Activated T-helper 1 cell treated with anti-CD3 and anti-CD28 coated beads, Interleukin-12 subunit alpha, Interleukin-12 subunit beta, Interleukin-2, Interleukin-4 antibody, amounts not matched to agents 30 ng/mL and 10 ng/mL and 1 ng/mL, durations not matched to agents 14 hours and 24 hours and 36 hours (primary cell): Measurements from ENCODE around the gene CPAMD8. TPM values are rescaled to one million over a fixed set of nuclear protein-coding genes. Genes with fewer than 3 reads are reported as not detected.
"Not testable (repeated sequence)": the region's sequence is repeated elsewhere in the genome, so short reads cannot be mapped to it uniquely, and the experiment has no call there.

ENCODE experiments used
- DNase-seq: peaks from one replicate; pipeline ENCODE4 v3.0.0; 2021; ENCODE audit warnings: low spot score
- H3K27ac Mint-ChIP-seq: one replicate; pipeline ENCODE4 v1.8.0; 2021; ENCODE audit warnings: mild to moderate bottlenecking, mixed read lengths
- H3K27me3 Mint-ChIP-seq: one replicate; pipeline ENCODE4 v1.8.0; 2022; ENCODE audit warnings: mild to moderate bottlenecking, moderate library complexity, mixed read lengths; ENCODE audit not compliant: insufficient read depth
- H3K36me3 Mint-ChIP-seq: one replicate; pipeline ENCODE4 v1.8.0; 2021; ENCODE audit warnings: low read depth, mixed read lengths
- H3K4me1 Mint-ChIP-seq: one replicate; pipeline ENCODE4 v1.8.0; 2021; ENCODE audit warnings: low read depth, mixed read lengths
- H3K4me3 Mint-ChIP-seq: one replicate; pipeline ENCODE4 v1.8.0; 2021; ENCODE audit warnings: mild to moderate bottlenecking, moderate library complexity, mixed read lengths
- H3K9me3 Mint-ChIP-seq: one replicate; pipeline ENCODE4 v1.8.0; 2021; ENCODE audit warnings: mixed read lengths
- intact Hi-C: fragments of 100-400 bp; cut with micrococcal nuclease; formaldehyde crosslinking; loops from one replicate; pipeline ENCODE4 v1.15.1; 2024
- total RNA-seq: library from RNA; stranded (reverse); gene quantifications from 2 replicates; pipeline ENCODE4 v1.2.3, GENCODE V29; 2022

The CPAMD8 gene
- total RNA-seq, 1 donor from 2014 or later: 0.18 TPM

DNA sequence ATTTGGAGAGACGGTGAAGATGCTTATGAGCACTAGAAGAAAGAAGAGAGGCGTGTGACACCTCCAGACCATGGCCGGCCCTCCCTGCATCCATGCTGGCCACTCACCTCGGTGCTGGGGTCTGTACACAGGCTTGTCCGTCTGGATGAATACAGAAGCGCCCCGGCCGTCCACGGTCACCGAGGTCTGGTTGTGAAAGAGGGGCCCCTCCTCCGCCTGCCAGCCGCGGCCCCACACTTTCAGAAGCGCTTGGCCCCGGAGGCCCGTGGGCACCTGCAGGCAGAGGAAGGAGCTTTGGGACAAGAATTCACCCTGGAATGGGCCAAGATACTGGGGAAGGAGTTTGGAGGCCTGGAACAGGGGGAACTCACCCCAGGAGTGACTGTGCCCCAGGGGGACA, 15.1 kb downstream of the CPAMD8 start:
- Mint-ChIP-seq H3K27ac (no peak overlapping the region), H3K9me3 (no peaks in the 10 kb centered on the region), H3K27me3 (peaks cover 6% of the 10 kb centered on the region), H3K4me3 (no peak overlapping the region), H3K4me1 (no peaks in the 10 kb centered on the region), H3K36me3 (no peaks in the 10 kb centered on the region)
- intact Hi-C loops: no loop called here
- DNase-seq: no peak

DNA sequence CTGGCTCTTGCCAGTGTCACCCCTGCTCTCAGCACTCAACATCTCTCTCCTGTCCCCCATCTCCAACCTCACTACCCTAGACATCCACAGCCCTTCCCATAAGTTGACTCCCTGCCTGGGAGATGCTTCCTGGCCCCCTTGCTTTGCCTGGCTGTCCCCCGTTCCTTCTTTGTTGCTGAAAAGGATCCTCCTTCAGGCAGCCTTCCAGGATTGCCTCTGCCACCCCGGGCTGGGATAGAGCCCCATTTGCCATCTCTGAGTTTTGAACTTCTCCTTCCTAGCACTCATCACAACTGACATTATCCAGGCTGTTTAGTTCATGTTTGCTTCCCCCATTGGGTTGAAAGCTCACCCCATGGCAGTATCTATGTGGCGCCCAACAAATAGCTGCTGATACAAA, 20.0 kb downstream of the CPAMD8 start:
- Mint-ChIP-seq H3K27ac (no peak overlapping the region), H3K4me3 (no peak overlapping the region), H3K9me3 (no peaks in the 10 kb centered on the region), H3K4me1 (peaks cover 7% of the 10 kb centered on the region), H3K36me3 (no peaks in the 10 kb centered on the region), H3K27me3 (peaks cover 9% of the 10 kb centered on the region)
- intact Hi-C loops: no loop called here
- DNase-seq: no peak

DNA sequence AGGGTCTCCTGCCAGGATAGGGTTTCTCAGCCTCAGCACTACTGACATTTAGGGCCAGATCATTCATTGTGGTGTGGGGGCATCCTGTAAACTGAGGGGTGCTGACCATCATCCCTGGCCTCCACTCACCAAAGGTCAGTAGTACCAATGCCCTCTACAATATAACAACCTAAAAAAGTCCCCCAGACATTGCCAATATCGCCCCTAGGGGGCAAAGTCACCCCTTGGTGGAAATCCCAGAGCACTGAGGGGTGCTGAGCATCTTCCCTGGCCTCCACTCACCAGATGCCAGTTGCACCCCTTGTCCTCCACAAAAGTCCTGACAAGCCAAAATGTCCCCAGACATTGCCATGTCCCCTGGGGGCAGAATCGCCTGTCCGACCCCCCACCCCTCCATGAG, 21.6 kb downstream of the CPAMD8 start:
- H3K4me1 Mint-ChIP-seq: peaks cover 20% of the 10 kb centered on the region
- intact Hi-C loops: no loop called here
- no peak overlapping the region for H3K4me3 Mint-ChIP-seq

DNA sequence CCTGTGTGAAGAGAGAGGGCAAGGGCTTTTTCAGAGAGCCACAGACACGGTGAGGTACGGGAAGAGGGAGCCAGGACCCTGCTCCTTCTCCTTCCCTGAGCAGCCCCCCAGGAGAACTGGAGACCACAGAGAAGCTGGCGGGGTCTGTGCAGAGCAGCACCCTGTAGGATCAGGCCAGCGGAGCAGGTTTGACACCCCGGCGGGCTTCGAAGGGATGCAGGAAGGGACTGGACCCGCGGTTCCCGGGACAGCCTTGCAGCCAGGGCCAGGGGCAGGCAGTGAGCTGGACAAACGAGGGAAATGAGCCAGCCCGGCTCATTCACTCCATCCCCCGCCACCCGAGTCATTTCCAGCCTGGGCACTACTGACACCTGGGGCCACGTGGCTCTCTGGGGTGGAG, 22.2 kb downstream of the CPAMD8 start:
- Mint-ChIP-seq H3K4me3 (no peak overlapping the region), H3K27ac (no peak overlapping the region), H3K27me3 (peaks cover 9% of the 10 kb centered on the region), H3K9me3 (no peaks in the 10 kb centered on the region), H3K4me1 (peaks cover 20% of the 10 kb centered on the region), H3K36me3 (no peaks in the 10 kb centered on the region)
- intact Hi-C loops: no loop called here
- no peak for DNase-seq

More for the DNA sequence above, 21.6 kb downstream of the CPAMD8 start:
- H3K27ac Mint-ChIP-seq: no peak overlapping the region
- H3K36me3 Mint-ChIP-seq: no peaks in the 10 kb centered on the region
- H3K9me3 Mint-ChIP-seq: no peaks in the 10 kb centered on the region
- H3K27me3 Mint-ChIP-seq: peaks cover 9% of the 10 kb centered on the region
- DNase-seq: no peak

GRCh38 chr19:17002455-17002854, 24.2 kb downstream of the CPAMD8 start:
- peaks cover 9% of the 10 kb centered on the region for H3K27me3 Mint-ChIP-seq
- peaks cover 8% of the 10 kb centered on the region for H3K9me3 Mint-ChIP-seq
- H3K36me3 Mint-ChIP-seq: peaks cover 4% of the 10 kb centered on the region
- no peak overlapping the region for H3K27ac Mint-ChIP-seq
- intact Hi-C loops: no loop called here
- no peak overlapping the region for H3K4me3 Mint-ChIP-seq
- peaks cover 20% of the 10 kb centered on the region for H3K4me1 Mint-ChIP-seq
- no peak for DNase-seq

DNA sequence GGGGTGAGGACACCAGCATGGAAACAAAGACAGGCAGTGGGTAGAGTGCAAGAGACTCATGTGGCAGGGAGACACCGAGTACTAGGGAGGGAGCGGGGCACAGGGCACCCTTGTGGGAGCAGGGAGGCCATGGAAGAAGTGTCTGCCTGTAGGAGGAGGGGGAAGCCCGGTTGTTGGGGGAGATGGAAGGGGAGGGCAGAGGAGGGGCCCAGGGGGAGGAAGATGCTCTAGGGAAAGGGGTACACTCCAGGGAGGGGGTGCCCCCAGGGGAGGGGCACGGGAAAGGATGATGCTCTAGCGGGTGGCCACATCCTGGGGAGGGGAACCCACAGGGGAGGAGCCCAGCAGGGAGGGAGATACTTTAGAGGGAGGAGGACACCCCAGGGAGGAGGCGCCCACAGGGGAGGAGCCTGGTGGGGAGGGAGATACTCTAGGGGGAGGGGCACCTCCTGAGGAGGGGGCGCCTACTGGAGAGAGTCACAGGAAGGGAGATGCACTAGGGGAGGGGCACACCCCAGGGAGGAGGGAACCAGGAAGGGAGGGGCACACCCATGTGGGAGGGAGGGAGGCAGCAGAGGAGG, 24.9 kb downstream of the CPAMD8 start:
- H3K4me1 Mint-ChIP-seq: peaks cover 20% of the 10 kb centered on the region
- H3K36me3 Mint-ChIP-seq: peaks cover 4% of the 10 kb centered on the region
- peak overlapping the region; percentile 56 for H3K4me3 Mint-ChIP-seq
- DNase-seq: peak; percentile 85
- intact Hi-C loops: loop anchor here (1.0 kb wide), 1 partner anchor 104 kb away; no protein-coding TSS in a partner anchor
- peaks cover 5% of the 10 kb centered on the region for H3K27me3 Mint-ChIP-seq
- peaks cover 8% of the 10 kb centered on the region for H3K9me3 Mint-ChIP-seq
- peak overlapping the region; percentile 61 for H3K27ac Mint-ChIP-seq

DNA sequence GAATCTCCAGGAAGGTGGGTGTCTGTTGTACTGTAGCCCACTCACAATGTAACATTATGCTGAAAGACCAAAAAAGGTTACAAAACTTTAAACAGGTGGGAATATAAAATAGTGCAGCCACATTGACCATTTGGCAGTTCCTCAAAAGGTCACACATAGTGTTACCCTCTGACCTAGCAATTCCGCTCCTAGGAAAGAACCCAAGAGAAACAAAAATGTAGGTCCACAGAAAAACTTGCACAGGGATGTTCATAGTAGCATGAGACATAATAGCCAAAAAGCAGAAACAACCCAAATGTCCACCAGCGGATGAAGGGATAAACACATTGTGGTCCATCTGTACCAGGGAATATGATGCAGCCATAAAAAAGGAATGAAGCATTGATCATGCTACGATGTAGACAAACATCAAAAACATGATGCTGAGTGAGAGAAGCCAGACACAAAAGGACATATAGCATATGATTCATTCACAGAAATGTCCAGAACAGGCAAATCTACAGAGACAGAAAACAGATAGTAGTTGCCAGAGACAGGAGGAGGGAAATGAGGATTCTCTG, 27.9 kb downstream of the CPAMD8 start:
- no peak for DNase-seq
- H3K27me3 Mint-ChIP-seq: peaks cover 4% of the 10 kb centered on the region
- intact Hi-C loops: no loop called here
- H3K27ac Mint-ChIP-seq: no peak overlapping the region
- no peak overlapping the region for H3K4me3 Mint-ChIP-seq
- peaks cover 20% of the 10 kb centered on the region for H3K4me1 Mint-ChIP-seq
- H3K36me3 Mint-ChIP-seq: peaks cover 4% of the 10 kb centered on the region
- H3K9me3 Mint-ChIP-seq: peaks cover 13% of the 10 kb centered on the region

DNA sequence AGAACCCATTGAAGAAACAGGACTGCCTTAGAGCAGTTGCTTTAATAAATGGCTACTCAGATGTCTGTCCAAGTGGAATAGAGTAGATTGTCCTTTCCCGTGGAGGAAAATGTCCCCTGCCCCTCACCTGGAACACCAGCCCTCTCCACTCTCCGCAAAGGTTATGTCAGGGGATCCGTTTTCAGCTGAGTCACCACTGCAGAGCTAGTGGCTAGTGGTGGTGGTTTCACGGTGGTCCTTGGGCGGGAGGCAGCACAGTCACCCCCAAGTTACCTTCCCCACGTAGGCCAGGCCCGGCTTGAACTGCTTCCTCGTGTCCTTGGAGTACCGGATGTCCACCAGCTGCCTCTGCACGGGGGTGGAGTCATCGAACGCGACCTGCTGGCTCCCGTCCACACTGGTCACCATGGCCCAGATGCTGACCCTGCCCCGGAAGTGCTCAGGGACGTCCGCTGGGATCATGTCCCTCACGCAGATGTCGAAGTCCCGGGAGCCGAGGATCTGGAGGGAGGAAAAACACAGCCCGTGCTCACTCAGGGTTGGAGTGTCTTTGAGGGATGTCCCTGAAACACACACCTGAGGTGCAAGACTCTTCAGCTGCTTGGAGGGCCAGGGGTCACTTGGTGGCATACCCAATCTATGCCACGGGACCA, 29.6 kb downstream of the CPAMD8 start:
- H3K27me3 Mint-ChIP-seq, H3K4me3 Mint-ChIP-seq, H3K27ac Mint-ChIP-seq, intact Hi-C loops, DNase-seq, H3K36me3 Mint-ChIP-seq: not testable (repeated sequence)
- Mint-ChIP-seq H3K4me1 (peaks cover 17% of the 10 kb centered on the region), H3K9me3 (peaks cover 22% of the 10 kb centered on the region)

- Mint-ChIP-seq H3K4me1 (no peaks in the 10 kb centered on the region), H3K27ac (no peak overlapping the region), H3K36me3 (no peaks in the 10 kb centered on the region), H3K9me3 (peaks cover 12% of the 10 kb centered on the region), H3K27me3 (peaks cover 8% of the 10 kb centered on the region), H3K4me3 (no peak overlapping the region)
- no peak for DNase-seq
- intact Hi-C loops: no loop called here
Measured at GRCh38 chr19:16988661-16989060, 37.9 kb downstream of the CPAMD8 start.

DNA sequence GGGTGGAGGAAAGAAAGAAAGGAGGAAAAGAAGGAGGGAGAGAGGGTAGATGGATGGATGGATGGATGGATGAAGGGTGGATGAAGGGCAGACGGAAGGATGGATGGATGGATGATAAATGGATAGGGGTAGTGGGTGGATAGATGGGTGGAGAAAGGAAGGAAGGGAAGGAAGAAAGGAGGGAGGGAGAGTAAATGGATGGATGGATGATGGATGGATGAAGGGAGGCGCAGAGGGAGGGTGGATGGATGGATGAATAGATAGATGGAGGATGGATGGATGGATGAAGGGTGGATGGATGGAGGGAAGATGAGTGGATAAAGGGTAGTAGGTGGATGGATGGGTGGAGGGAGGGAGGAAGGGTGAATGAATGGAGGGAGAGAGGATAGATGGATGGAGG, 41.2 kb downstream of the CPAMD8 start:
- Mint-ChIP-seq H3K36me3 (no peaks in the 10 kb centered on the region), H3K9me3 (peaks cover 7% of the 10 kb centered on the region), H3K27ac (no peak overlapping the region), H3K27me3 (peaks cover 6% of the 10 kb centered on the region), H3K4me1 (no peaks in the 10 kb centered on the region), H3K4me3 (no peak overlapping the region)
- no peak for DNase-seq
- intact Hi-C loops: no loop called here

- peaks cover 19% of the 10 kb centered on the region for H3K9me3 Mint-ChIP-seq
- DNase-seq, H3K36me3 Mint-ChIP-seq, H3K4me1 Mint-ChIP-seq, H3K27me3 Mint-ChIP-seq, intact Hi-C loops, H3K4me3 Mint-ChIP-seq, H3K27ac Mint-ChIP-seq: not testable (repeated sequence)
Measured at GRCh38 chr19:16982586-16982985, 44.0 kb downstream of the CPAMD8 start.

DNA sequence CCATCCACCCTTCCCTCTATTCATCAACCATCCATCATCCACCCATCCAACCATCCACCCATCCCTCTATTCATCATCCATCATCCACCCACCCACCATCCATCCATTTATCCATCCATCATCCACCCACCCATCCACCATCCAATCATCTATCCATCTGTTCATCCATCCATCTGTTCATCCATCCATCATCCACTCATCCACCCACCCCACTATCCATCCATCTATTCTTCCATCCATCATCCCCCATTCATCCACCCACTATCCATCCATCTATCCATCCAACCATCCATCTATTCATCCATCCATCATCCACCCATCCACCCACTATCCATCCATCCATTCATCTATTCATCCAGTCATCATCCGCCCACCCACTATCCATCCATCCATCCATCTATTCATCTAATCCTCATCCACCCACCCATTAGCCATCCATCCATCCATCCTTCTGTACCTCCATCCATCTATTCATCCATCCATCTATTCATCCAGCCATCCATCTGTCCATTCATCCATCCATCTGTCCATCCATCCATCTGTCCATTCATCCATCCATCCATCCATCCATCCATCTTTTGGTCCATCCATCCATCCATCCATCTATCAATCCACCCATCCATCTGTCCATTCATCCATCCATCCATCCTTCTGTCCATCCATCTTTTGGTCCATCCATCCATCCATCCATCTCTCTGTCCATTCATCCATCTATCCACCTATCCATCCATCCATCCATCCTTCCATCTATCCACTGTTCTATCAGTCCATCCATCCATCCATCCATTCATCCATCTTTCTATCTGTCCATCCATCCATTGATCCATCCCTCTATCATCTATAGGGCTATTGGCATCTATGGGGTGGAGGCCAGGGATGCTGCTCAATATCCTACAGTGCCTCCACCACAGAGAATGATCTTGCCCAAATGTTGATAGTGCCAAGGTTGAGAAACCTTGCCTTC, 47.5 kb downstream of the CPAMD8 start:
- Mint-ChIP-seq H3K36me3 (no peaks in the 10 kb centered on the region), H3K27ac (no peak overlapping the region), H3K9me3 (peaks cover 19% of the 10 kb centered on the region), H3K4me1 (no peaks in the 10 kb centered on the region), H3K27me3 (peaks cover 2% of the 10 kb centered on the region), H3K4me3 (no peak overlapping the region)
- DNase-seq: no peak
- intact Hi-C loops: no loop called here

DNA sequence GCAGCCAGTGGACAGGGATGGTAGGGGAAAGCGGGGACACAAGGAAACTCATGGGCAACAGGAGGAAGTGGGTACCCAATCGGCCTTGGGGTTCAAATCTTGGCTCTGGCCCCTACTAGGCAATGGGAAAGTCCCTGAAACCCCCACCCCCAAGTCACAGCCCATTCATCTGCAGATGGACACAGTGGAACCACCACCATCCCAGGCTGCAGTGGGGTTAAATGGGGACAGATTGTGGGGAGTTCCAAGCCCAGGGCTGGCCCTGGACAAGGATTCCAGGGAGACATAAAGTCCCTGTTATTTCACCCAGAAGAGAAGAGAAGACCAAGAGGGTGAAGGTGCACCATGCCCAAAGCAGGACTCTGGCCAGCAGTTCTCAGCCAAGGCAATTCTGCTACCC, 48.5 kb downstream of the CPAMD8 start:
- no peak overlapping the region for H3K4me3 Mint-ChIP-seq
- intact Hi-C loops: no loop called here
- no peaks in the 10 kb centered on the region for H3K36me3 Mint-ChIP-seq
- no peak overlapping the region for H3K27ac Mint-ChIP-seq
- H3K9me3 Mint-ChIP-seq: peaks cover 12% of the 10 kb centered on the region
- no peak for DNase-seq
- H3K27me3 Mint-ChIP-seq: peaks cover 2% of the 10 kb centered on the region
- H3K4me1 Mint-ChIP-seq: no peaks in the 10 kb centered on the region
